Globus pallidus (tissue), 1 donor: ENCODE results near the gene OR1E2.
"Not testable (repeated sequence)": the region's sequence is repeated elsewhere in the genome, so short reads cannot be mapped to it uniquely, and the experiment has no call there.

Experiments
- DNase-seq: peaks from one replicate; pipeline ENCODE4 v3.0.0-alpha.2; 2015; ENCODE audit warnings: low spot score

The OR1E2 gene

DNA sequence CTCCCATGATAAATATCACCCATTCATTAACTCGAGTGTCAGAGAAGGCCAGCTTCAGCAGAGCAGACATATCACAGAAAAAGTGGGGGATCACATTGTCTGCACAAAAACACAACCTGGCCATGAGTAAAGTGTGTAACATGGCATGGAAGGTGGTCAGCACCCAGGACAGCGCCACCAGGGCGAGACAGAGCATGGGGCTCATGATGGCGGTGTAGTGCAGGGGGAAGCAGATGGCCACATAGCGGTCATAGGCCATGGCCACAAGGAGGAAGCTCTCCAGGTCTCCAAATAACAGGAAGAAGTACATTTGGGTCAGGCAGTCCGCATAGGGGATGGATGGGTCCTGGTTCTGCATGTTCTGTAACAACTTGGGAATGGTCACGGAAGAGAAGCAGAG is 35.8 kb downstream of the OR1E2 start:
- not testable (repeated sequence) for DNase-seq

DNA sequence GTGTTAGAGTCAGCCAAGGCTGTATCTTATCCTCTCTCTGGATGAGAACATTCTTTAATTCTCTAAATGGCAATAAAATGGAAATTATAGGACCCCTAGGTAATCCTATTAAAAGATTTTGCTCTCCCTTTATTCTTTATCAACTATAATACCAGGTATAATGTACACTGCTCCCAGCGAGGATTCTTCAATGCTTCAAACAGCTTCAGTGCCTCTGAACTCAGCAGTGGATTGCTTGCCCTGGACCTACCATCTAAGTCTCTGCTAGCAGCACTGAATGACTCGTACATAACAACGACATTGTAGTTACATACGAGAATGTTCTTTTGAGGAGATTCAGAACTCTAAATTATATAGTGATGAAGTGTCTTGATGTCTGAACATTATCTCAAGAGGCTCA is 43.9 kb downstream of the OR1E2 start:
- no peak for DNase-seq

DNA sequence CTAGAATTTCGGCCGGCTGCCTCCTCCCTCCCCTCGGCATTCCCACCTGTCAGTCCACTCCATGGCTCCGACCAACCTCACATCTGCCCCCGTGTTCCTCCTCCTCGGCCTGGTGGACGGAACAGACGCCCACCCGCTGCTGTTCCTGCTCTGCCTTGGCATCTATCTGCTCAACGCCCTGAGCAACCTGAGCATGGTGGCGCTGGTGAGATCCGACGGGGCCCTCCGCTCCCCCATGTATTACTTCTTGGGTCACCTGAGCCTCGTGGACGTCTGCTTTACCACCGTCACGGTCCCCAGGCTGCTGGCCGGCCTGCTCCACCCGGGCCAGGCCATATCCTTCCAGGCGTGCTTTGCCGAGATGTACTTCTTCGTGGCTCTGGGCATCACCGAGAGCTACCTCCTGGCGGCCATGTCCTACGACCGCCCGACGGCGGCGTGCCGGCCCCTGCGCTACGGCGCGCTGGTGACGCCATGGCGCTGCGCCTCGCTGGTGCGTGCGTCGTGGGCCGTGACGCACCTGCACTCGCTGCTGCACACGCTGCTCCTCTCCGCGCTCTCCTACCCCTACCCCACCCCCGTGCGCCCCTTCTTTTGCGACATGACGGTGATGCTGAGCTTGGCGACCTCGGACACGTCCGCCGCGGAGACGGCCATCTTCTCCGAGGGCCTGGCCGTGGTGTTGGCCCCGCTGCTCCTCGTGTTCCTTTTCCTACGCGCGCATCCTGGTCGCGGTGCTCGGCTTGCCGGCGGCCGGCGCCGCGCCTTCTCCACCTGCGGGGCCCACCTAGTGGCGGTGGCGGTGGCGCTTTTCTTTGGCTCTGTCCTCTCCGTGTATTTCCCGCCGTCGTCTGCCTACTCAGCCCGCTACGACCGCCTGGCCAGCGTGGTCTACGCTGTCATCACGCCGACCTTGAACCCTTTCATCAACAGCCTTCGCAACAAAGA is 47.5 kb downstream of the OR1E2 start, which contains the start of gene OR3A2:
OR3A2 (minus strand) TSS at position 440 of the 948 bp plus-strand sequence.
- no peak for DNase-seq
